DND-41 (cell line): ENCODE measurements around the gene ING2.

Source experiments
- CTCF ChIP-seq: IDR thresholded peaks from 2 replicates; pipeline ENCODE4 v1.5.1; 2012; ENCODE audit warnings: borderline replicate concordance, low read length, moderate library complexity, mild to moderate bottlenecking; ENCODE audit not compliant: poor library complexity, severe bottlenecking; ENCODE audit errors: extremely low read depth
- EZH2 ChIP-seq: IDR thresholded peaks from 3 replicates; pipeline ENCODE4 v1.6.1; 2012; ENCODE audit warnings: borderline replicate concordance, low read depth, mild to moderate bottlenecking, moderate library complexity, low read length, inconsistent platforms; ENCODE audit not compliant: severe bottlenecking

DNA sequence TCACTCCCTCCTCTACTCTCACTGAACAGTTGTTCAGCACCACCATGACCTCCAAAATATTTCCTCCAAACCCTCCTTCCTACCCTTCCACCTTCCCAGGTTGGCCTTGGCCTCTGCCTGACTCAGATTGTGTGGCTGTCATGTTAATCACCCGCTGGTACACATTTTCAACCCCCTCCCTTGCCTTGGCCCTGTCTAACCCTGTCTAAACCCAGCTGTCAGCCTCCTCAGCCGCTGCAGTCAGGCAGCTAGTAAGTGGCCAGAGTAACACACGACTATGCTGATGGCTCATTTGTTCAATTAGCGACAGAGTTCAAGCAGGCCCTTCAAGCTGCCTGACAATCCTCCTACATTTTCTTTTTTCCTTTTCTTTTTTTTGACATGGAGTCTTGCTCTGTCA, 18.0 kb downstream of the ING2 start:
- TF ChIP-seq EZH2 (no peak), CTCF (no peak)
